ENCODE data around the gene HMGN2. TPM values are rescaled to one million over a fixed set of nuclear protein-coding genes. Genes with fewer than 3 reads are reported as not detected.

HMGN2 gene
- total and polyA plus RNA-seq, 2 of the 13 experiments (the other 11 are each of a cell fraction or from before 2014, with no cell fraction given): 63.4 to 343 TPM

- TF ChIP-seq NCOR1 (IDR thresholded peaks at IDR 0.05; ENCODE audit: borderline replicate concordance, low read length) (peak; percentile 44; the same call in 1 of the 2 replicates), ARID4A (CRISPR knock-in tag; IDR thresholded peaks at IDR 0.05; ENCODE audit: borderline replicate concordance) (peak; percentile 86; the same call in 1 of the 2 replicates), ZNF703 (CRISPR knock-in tag; IDR thresholded peaks at IDR 0.05; ENCODE audit: borderline replicate concordance) (peak; percentile 71; the same call in 1 of the 2 replicates), ZBTB10 (CRISPR knock-in tag; IDR thresholded peaks at IDR 0.05; ENCODE audit: borderline replicate concordance) (no peak), HNRNPK (IDR thresholded peaks at IDR 0.05; ENCODE audit: low read depth, low read length, poor library complexity, severe bottlenecking) (peak; percentile 87), SNAI1 (CRISPR knock-in tag; IDR thresholded peaks at IDR 0.05; ENCODE audit: borderline replicate concordance) (peak; percentile 92), ZNF747 (CRISPR knock-in tag; IDR thresholded peaks at IDR 0.05; ENCODE audit: borderline replicate concordance) (peak; percentile 3; the same call in 1 of the 2 replicates), ZGPAT (CRISPR knock-in tag; IDR thresholded peaks at IDR 0.05) (peak; percentile 89), TARDBP (CRISPR knock-in tag; IDR thresholded peaks at IDR 0.05) (peak; percentile 78), SALL1 (CRISPR knock-in tag; IDR thresholded peaks at IDR 0.05) (peak; percentile 72), ZNF280B (CRISPR knock-in tag; IDR thresholded peaks at IDR 0.05; ENCODE audit: borderline replicate concordance) (peak; percentile 92), THAP7 (CRISPR knock-in tag; IDR thresholded peaks at IDR 0.05) (peak; percentile 76; the same call in 1 of the 2 replicates), ZNF44 (CRISPR knock-in tag; IDR thresholded peaks at IDR 0.05) (0 out of 2 replicates have a peak, but pooled peaks have one; percentile 74), IKZF1 (IDR thresholded peaks at IDR 0.05) (no peak), ZNF737 (CRISPR knock-in tag; IDR thresholded peaks at IDR 0.05; ENCODE audit: borderline replicate concordance) (0 out of 2 replicates have a peak, but pooled peaks have one; percentile 25), GATA4 (IDR thresholded peaks at IDR 0.05; ENCODE audit: borderline replicate concordance, low read depth) (no peak), ZNF136 (CRISPR knock-in tag; IDR thresholded peaks at IDR 0.05; ENCODE audit: low read depth) (peak; percentile 67; the same call in 1 of the 2 replicates)
Observed at GRCh38 chr1:26500488-26501175, 28.4 kb downstream of the HMGN2 start (continued).

All from HepG2 (cell line).